HepG2 (cell line): ENCODE measurements around the gene STK11. TPM values are rescaled to one million over a fixed set of nuclear protein-coding genes. Genes with fewer than 3 reads are reported as not detected.
A peak's percentile ranks its signal among the peaks of the same experiment; 100 is the strongest.
"Not testable (repeated sequence)": the region's sequence is repeated elsewhere in the genome, so short reads cannot be mapped to it uniquely, and the experiment has no call there.

ENCODE experiments used
- ARID4A ChIP-seq: sonication (generic); formaldehyde crosslinking; IDR thresholded peaks from 2 replicates; pipeline ENCODE4 v1.5.0; 2020; ENCODE audit warnings: mild to moderate bottlenecking, missing genetic modification reagents, borderline replicate concordance
- ATF7-NPFF ChIP-seq: sonication (generic); formaldehyde crosslinking; IDR thresholded peaks from 2 replicates; pipeline ENCODE4 v1.8.1; 2023; ENCODE audit warnings: mild to moderate bottlenecking, low read depth, missing genetic modification reagents, moderate library complexity
- FOXP4 ChIP-seq: sonication (generic); formaldehyde crosslinking; IDR thresholded peaks from 2 replicates; pipeline ENCODE4 v1.4.0; 2020; ENCODE audit warnings: missing genetic modification reagents
- HIVEP1 ChIP-seq: sonication (generic); formaldehyde crosslinking; IDR thresholded peaks from 2 replicates; pipeline ENCODE4 v1.4.0; 2020; ENCODE audit warnings: mild to moderate bottlenecking, missing genetic modification reagents
- HNF1A ChIP-seq, 2 experiments: sonication (generic) in 1 of 2; formaldehyde crosslinking in 1 of 2; IDR thresholded peaks; 2 replicates each; pipeline versions ENCODE4 v1.4.0 to v1.6.1; 2016 to 2020; ENCODE audit warnings: borderline replicate concordance in 1 of 2, low read depth in 1 of 2, mild to moderate bottlenecking in 1 of 2, missing genetic modification reagents in 1 of 2
- LCORL ChIP-seq, 2 experiments: fragments of 450-650 bp in 1 of 2; sonication (generic) in 1 of 2; formaldehyde crosslinking in 1 of 2; IDR thresholded peaks; 2 replicates each; pipeline versions ENCODE4 v1.5.0 to v1.6.1; 2017 to 2020; ENCODE audit warnings: antibody characterized with exemption in 1 of 2, missing genetic modification reagents in 1 of 2
- TEAD3 ChIP-seq: optimal IDR thresholded peaks from 2 replicates; pipeline ENCODE3; 2016; ENCODE audit warnings: borderline replicate concordance
- ZFP91 ChIP-seq: sonication (generic); formaldehyde crosslinking; IDR thresholded peaks from 2 replicates; pipeline ENCODE4 v1.9.0; 2022; ENCODE audit warnings: missing genetic modification reagents, mild to moderate bottlenecking, borderline replicate concordance
- ZNF280B ChIP-seq: sonication (generic); formaldehyde crosslinking; IDR thresholded peaks from 2 replicates; pipeline ENCODE4 v1.5.0; 2020; ENCODE audit warnings: missing genetic modification reagents, mild to moderate bottlenecking, borderline replicate concordance
- ZNF563 ChIP-seq: sonication (generic); formaldehyde crosslinking; IDR thresholded peaks from 2 replicates; pipeline ENCODE4 v1.8.0; 2022; ENCODE audit warnings: mild to moderate bottlenecking, moderate library complexity, missing genetic modification reagents
- ZNF772 ChIP-seq: sonication (generic); formaldehyde crosslinking; IDR thresholded peaks from 2 replicates; pipeline ENCODE4 v1.5.0; 2020; ENCODE audit warnings: mild to moderate bottlenecking, missing genetic modification reagents
- polyA plus RNA-seq, 8 experiments: library from polyadenylated mRNA; depleted of rRNA in 3 of 8; stranded (reverse) in 7 of 8; unstranded in 1 of 8; fragments of >200 nt; fragmentation: Illumina TruSeq in 4 of 8; extraction: Trizol in 4 of 8; gene quantifications; 2 replicates each; pipeline versions ENCODE4 v1.2.1 to v1.2.3, GENCODE V29; 2011 to 2016; ENCODE audit warnings: low read depth in 4 of 8, missing spikeins in 1 of 8, mixed read lengths in 1 of 8; ENCODE audit not compliant: insufficient read depth in 1 of 8
- total RNA-seq, 5 experiments: library from RNA; depleted of rRNA; stranded (reverse); fragments of >200 nt; fragmentation: Illumina TruSeq; extraction: Trizol; gene quantifications; 2 replicates each; pipeline ENCODE4 v1.2.3, GENCODE V29; 2016; ENCODE audit warnings: low read depth in 1 of 5

The STK11 gene
- total and polyA plus RNA-seq, 2 of the 13 experiments (the other 11 are each of a cell fraction or from before 2014, with no cell fraction given): 27.5 to 43.6 TPM

- TF ChIP-seq ZNF772 (CRISPR knock-in tag) (peak; percentile 29; the same call in 1 of the 2 replicates), FOXP4 (peak; percentile 50; the same call in 1 of the 2 replicates), ZFP91 (peak; percentile 70; the same call in 1 of the 2 replicates), HNF1A (CRISPR knock-in tag; IDR thresholded peaks at IDR 0.05; ENCODE audit: borderline replicate concordance) (peak; percentile 54), ZNF280B (CRISPR knock-in tag) (0 out of 2 replicates have a peak, but pooled peaks have one; percentile 43), ATF7-NPFF (CRISPR knock-in tag) (0 out of 2 replicates have a peak, but pooled peaks have one; percentile 22), ZNF563 (0 out of 2 replicates have a peak, but pooled peaks have one; percentile 22), LCORL (CRISPR knock-in tag; IDR thresholded peaks at IDR 0.05) (peak; percentile 89), TEAD3 (CRISPR knock-in tag) (peak; percentile 18), HIVEP1 (CRISPR knock-in tag) (0 out of 2 replicates have a peak, but pooled peaks have one; percentile 30), ARID4A (CRISPR knock-in tag) (peak; percentile 71; the same call in 1 of the 2 replicates)
- TF ChIP-seq HNF1A (IDR thresholded peaks at IDR 0.05; ENCODE audit: low read depth); LCORL (IDR thresholded peaks at IDR 0.05): not testable (repeated sequence)
These were observed 40.9 kb downstream of the STK11 start (continued) for GRCh38 chr19:1246265-1247087.
